SHP77 treated with DMSO at 0.1 percent for 48 hours (cell line): ENCODE data around the gene PPP1R1A.
A peak's percentile ranks its signal among the peaks of the same experiment; 100 is the strongest.

Experiments used
- DNase-seq: peaks from one replicate; lab custom pipeline; 2025; lab: John Stamatoyannopoulos, UW

Gene PPP1R1A

DNA sequence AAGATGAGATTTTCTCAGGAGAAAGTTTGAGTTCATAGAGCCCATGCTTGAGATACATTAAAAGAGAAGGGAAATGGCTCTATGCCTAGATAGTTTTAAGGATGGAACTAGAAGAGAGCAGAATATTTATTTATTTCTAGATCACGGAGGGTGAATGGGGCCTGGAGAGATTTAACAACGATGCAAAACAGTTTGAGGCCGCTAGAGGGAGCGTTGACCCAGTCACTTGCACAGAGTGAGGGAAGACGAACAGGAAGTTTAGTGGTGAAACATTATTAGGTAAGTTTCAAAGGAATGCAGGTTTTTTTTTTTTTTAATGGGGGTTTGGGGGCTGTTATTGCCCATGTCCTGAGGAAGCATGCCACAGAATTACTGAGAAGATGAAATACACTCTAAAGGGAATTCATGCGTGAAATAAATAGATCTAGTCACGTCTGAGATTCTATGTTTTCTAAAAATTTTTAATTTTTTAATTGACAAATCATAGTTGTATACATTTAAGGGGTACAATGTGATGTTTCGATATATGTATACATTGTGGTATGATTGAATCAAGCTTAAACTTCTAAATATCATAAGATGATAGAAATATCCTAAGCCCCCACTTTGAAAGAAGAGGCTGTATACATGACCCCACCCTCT, 14.8 kb upstream of the PPP1R1A start:
- DNase-seq: peak; percentile 24

- no peak for DNase-seq
These were observed 14.2 kb upstream of the PPP1R1A start for GRCh38 chr12:54602661-54603060.

DNA sequence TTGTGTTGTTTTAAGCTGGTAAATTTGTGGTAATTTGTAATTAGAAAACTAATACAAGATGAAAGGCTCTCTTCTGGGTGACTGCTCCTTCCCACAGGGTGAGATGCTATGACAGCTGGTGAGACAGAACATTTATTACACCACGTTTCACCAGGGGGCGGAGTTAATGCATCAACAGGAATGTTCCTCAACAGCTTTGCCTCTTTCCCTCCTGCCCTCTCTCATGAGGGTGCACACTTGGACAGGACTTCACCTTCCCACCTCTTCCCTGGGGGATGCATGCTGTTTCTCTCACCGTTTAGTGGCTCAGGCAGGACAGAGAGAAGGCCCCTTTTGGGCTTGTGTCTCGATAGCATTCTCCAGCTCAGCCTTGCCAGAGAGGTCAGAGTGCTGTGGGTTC, 13.4 kb upstream of the PPP1R1A start:
- no peak for DNase-seq

DNA sequence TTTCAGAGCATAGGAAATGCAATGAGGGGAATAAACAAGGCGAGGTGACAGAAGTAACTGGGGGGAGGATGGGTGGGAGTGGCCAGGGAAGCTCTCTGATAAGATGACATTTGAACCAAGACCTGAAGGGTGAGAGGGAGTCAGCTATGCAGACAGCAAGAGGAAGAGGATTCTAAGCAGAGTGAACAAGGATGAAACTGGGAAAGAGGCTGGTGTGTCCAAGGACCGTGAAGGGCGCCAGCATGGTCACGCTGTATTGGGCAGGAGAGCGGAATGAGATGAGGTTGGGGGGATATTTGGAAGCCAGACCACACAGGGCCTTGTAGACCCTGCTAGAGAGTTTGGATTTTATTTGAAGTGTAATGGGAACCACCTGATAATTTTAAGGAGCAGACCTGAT, 10.5 kb upstream of the PPP1R1A start:
- no peak for DNase-seq

DNA sequence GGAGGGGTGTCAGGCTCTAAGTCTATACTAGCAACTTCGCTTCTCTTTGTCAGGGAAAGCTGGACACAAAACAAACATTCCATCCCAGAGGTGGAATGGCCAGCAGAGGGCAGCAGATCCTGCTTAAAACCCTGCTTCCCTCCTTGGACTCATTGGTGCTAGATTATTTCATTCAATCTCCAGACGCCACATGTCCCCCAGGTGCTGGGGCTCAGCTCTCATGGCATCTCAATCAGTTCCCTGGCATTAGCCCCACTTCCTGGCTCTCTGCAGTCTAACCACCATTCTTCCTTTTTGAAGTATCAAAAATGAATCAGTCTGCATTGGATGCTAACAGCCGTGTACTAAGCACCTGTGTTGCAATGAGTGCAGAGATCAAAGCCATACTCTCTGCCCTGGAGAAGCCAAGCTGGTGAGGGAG, 8.1 kb upstream of the PPP1R1A start:
- DNase-seq: peak; percentile 5

- no peak for DNase-seq
These were observed 7.0 kb upstream of the PPP1R1A start for GRCh38 chr12:54595471-54595870.

GRCh38 chr12:54593725-54594124, 5.3 kb upstream of the PPP1R1A start:
- no peak for DNase-seq

DNA sequence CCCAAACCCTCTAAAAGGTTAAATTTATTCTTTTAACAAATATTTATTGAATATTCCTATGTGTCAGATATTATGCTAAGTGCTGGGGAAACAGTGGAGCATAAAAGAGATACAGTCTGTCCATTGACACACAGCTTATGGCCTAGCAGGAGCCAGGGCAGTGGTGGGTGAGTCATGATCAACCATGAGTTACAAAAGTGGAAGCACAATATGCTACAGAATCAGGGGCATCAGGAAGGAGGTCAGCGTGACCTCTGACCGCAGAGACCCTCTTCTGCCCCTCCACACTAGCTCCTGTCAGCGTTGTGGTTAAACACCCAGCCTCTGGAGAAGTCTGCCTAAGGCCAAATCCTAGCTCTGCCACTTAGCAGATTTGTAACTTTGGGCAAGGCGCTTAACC, 4.7 kb upstream of the PPP1R1A start:
- no peak for DNase-seq

GRCh38 chr12:54592316-54592715, 3.9 kb upstream of the PPP1R1A start:
- DNase-seq: no peak

- no peak for DNase-seq
These were observed 2.6 kb upstream of the PPP1R1A start for GRCh38 chr12:54590978-54591591.

GRCh38 chr12:54589964-54590363, 1.5 kb upstream of the PPP1R1A start:
- no peak for DNase-seq

DNA sequence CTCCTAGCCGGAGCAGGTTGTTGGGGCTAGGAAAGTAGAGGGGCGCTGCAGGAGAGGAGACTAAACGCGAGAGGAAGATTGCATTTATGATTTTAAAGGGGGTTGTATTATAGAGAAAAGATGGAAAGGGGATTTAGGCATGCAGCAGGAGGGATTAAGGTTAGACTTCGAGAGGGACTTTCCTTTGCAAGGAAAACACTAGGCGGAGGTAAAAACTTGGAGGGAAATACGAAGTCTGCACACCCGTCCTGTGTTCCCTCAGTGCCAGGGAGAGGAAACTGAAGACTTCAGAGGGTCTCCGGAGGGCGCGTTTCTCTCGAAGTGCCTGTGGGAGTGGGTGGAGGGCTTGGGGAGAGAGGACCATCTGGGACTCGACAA, 420 bp upstream of the PPP1R1A start:
- no peak for DNase-seq

DNA sequence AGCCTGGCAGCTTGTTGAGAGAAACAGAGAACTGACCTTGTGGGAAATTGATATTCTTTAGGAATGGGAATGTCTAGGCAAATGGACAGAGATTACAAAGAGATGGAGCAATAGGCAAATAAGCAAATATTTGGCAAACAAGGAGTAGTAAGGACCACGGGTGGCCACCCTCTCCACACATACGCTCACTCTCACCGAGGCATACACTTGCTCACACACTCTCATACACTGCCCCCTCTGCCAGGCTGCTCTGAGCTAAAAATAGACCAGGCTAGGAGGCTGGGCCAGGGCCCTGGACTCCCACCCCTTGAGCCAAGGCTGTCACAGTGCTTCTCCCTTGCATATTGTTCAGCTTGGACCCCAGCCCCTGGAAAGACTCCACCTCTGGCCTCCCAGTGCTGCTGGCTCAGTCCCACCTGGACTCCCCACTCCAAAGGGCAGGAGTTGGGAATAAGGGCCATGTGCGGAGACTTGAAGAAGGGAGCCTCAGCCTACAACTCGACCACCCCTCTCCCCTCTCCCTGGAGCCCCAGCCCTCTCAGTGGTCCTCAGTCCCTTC, 1.1 kb downstream of the PPP1R1A start:
- no peak for DNase-seq

DNA sequence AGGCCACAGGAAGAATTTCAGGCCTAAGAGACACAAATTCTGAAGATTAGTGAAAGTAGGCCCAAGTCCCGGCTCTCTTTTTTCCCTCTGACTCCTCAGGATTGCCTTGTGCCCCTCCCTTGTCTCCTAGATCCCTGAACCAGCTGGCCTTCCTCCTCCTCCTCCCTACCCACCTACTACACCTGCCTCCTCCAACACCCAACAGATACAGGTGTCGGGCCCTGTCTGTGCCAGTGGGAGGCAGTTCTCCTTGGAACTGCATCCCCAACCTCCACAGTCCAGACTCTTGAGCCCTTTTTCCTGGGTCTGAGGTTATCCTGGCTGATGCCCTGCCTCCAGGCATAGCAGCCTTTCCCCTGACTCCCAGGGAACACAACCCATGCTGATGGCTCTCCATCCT, 1.8 kb downstream of the PPP1R1A start:
- no peak for DNase-seq

DNA sequence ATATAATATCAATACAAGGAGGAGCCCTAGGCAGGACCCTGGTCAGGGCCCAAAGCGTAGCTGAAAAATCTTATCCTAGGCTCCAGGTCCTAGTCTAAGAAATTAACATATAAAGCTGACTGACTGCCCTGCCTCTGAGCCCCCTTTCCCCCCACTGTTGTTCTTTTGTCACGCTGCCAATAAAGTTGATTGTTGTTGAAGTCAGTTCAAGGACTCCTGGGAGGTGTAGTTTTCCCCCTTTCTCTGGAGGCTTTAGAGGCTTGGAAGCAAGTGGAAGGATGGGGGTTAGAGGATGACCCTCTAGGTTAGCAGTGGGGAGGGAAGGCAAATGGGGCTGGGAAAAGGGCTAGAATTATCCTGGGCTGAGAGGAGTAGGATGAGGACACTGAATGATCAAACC, 3.2 kb downstream of the PPP1R1A start:
- DNase-seq: no peak

- no peak for DNase-seq
These were observed 4.3 kb downstream of the PPP1R1A start for GRCh38 chr12:54584128-54584527.

DNA sequence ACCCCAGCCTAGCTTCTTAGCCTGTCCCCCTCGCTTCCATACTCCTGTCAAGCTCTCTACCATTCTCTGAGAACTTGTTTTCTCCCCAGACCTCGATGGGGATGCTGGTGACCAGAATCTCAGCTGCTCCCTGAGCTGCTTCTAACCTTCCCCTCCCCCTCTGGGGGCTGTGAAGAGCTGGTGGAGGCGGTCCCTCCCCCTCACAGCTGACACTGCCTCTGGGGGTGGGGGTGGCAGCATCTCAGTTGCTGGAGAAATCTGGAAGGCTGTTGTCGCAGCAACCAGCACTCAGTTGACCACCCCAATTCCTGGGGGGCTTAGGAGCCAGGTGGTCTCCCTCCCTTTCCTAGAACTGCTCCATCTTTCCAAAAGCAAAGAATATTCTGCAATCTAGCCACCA, 4.7 kb downstream of the PPP1R1A start:
- DNase-seq: no peak

GRCh38 chr12:54581412-54581811, 7.0 kb downstream of the PPP1R1A start:
- DNase-seq: no peak

GRCh38 chr12:54579696-54580333, 8.6 kb downstream of the PPP1R1A start:
- DNase-seq: no peak

- DNase-seq: no peak
These were observed 9.2 kb downstream of the PPP1R1A start for GRCh38 chr12:54579258-54579657.

GRCh38 chr12:54578778-54579177, 9.7 kb downstream of the PPP1R1A start:
- no peak for DNase-seq

GRCh38 chr12:54572881-54573280, 15.6 kb downstream of the PPP1R1A start:
- DNase-seq: no peak
